ENCODE measurements around the gene SLC44A3.

The SLC44A3 gene

GRCh38 chr1:94856004-94856403 is 35.8 kb downstream of the SLC44A3 start:
- Histone ChIP-seq H3K4me3 (ENCODE audit: low read depth, low read length) (no peak overlapping the region), H3K36me3 (ENCODE audit: insufficient read depth, low read length) (no peaks in the 10 kb centered on the region), H3K27me3 (ENCODE audit: insufficient read depth, low read length) (no peaks in the 10 kb centered on the region), H3K27ac (ENCODE audit: low read depth, low read length) (no peak overlapping the region), H3K4me1 (ENCODE audit: control insufficient read depth, insufficient read depth, low read length, unreplicated experiment) (peaks cover 12% of the 10 kb centered on the region), H2AFZ (ENCODE audit: low read length, unreplicated experiment) (no peak overlapping the region), H3K79me2 (ENCODE audit: control insufficient read depth, insufficient read depth, low read length, unreplicated experiment) (no peaks in the 10 kb centered on the region)

GRCh38 chr1:94856868-94857267 is 36.7 kb downstream of the SLC44A3 start:
- Histone ChIP-seq H3K27me3 (ENCODE audit: insufficient read depth, low read length) (no peaks in the 10 kb centered on the region), H3K79me2 (ENCODE audit: control insufficient read depth, insufficient read depth, low read length, unreplicated experiment) (no peaks in the 10 kb centered on the region), H3K27ac (ENCODE audit: low read depth, low read length) (no peak overlapping the region), H3K4me3 (ENCODE audit: low read depth, low read length) (no peak overlapping the region), H3K36me3 (ENCODE audit: insufficient read depth, low read length) (no peaks in the 10 kb centered on the region), H2AFZ (ENCODE audit: low read length, unreplicated experiment) (no peak overlapping the region), H3K4me1 (ENCODE audit: control insufficient read depth, insufficient read depth, low read length, unreplicated experiment) (peaks cover 12% of the 10 kb centered on the region)

GRCh38 chr1:94858276-94858675 is 38.1 kb downstream of the SLC44A3 start:
- Histone ChIP-seq H3K36me3 (ENCODE audit: insufficient read depth, low read length) (no peaks in the 10 kb centered on the region), H3K79me2 (ENCODE audit: control insufficient read depth, insufficient read depth, low read length, unreplicated experiment) (no peaks in the 10 kb centered on the region), H3K27me3 (ENCODE audit: insufficient read depth, low read length) (no peaks in the 10 kb centered on the region), H3K4me3 (ENCODE audit: low read depth, low read length) (no peak overlapping the region), H2AFZ (ENCODE audit: low read length, unreplicated experiment) (no peak overlapping the region), H3K4me1 (ENCODE audit: control insufficient read depth, insufficient read depth, low read length, unreplicated experiment) (peaks cover 21% of the 10 kb centered on the region), H3K27ac (ENCODE audit: low read depth, low read length) (no peak overlapping the region)

- Histone ChIP-seq H3K36me3 (ENCODE audit: insufficient read depth, low read length) (no peaks in the 10 kb centered on the region), H3K27me3 (ENCODE audit: insufficient read depth, low read length) (no peaks in the 10 kb centered on the region), H2AFZ (ENCODE audit: low read length, unreplicated experiment) (no peak overlapping the region), H3K4me3 (ENCODE audit: low read depth, low read length) (no peak overlapping the region), H3K27ac (ENCODE audit: low read depth, low read length) (no peak overlapping the region), H3K4me1 (ENCODE audit: control insufficient read depth, insufficient read depth, low read length, unreplicated experiment) (peaks cover 26% of the 10 kb centered on the region), H3K79me2 (ENCODE audit: control insufficient read depth, insufficient read depth, low read length, unreplicated experiment) (no peaks in the 10 kb centered on the region)
These were observed 39.0 kb downstream of the SLC44A3 start for GRCh38 chr1:94859174-94859573.

- Histone ChIP-seq H3K4me1 (ENCODE audit: control insufficient read depth, insufficient read depth, low read length, unreplicated experiment) (peaks cover 40% of the 10 kb centered on the region), H3K79me2 (ENCODE audit: control insufficient read depth, insufficient read depth, low read length, unreplicated experiment) (no peaks in the 10 kb centered on the region), H3K36me3 (ENCODE audit: insufficient read depth, low read length) (no peaks in the 10 kb centered on the region), H2AFZ (ENCODE audit: low read length, unreplicated experiment) (no peak overlapping the region), H3K27me3 (ENCODE audit: insufficient read depth, low read length) (no peaks in the 10 kb centered on the region), H3K4me3 (ENCODE audit: low read depth, low read length) (no peak overlapping the region), H3K27ac (ENCODE audit: low read depth, low read length) (peak overlapping the region; percentile 96)
These were observed 42.6 kb downstream of the SLC44A3 start for GRCh38 chr1:94862718-94863117.

GRCh38 chr1:94863297-94863911 is 43.2 kb downstream of the SLC44A3 start:
- no peaks in the 10 kb centered on the region for H3K27me3 ChIP-seq (ENCODE audit: insufficient read depth, low read length)
- no peaks in the 10 kb centered on the region for H3K79me2 ChIP-seq (ENCODE audit: control insufficient read depth, insufficient read depth, low read length, unreplicated experiment)
- H2AFZ ChIP-seq (ENCODE audit: low read length, unreplicated experiment) = peak overlapping the region; percentile 73
- H3K4me3 ChIP-seq (ENCODE audit: low read depth, low read length) = peak overlapping the region; percentile 61
- no peaks in the 10 kb centered on the region for H3K36me3 ChIP-seq (ENCODE audit: insufficient read depth, low read length)
- H3K27ac ChIP-seq (ENCODE audit: low read depth, low read length) = peak overlapping the region; percentile 96
- peaks cover 40% of the 10 kb centered on the region for H3K4me1 ChIP-seq (ENCODE audit: control insufficient read depth, insufficient read depth, low read length, unreplicated experiment)

DNA sequence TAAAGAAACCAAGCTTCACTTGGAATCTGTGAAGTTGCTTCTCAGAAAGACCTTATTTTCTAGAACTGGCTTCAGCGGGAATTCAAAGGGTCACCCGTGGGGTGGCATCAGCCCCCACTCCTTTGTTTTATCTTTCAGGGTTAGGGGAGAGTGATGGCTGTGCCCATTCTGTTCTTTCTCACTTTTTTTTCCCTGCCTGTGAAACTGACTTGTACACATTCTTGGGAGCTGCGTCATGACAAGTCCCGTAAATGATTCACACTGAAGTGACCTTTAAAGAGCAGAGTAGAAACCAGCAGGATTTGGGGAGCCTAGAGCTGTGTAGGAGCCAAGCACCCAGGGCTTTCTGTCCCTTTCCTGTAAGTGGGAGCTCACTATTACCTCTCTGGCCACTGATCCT is 43.8 kb downstream of the SLC44A3 start:
- Histone ChIP-seq H3K27me3 (ENCODE audit: insufficient read depth, low read length) (no peaks in the 10 kb centered on the region), H3K4me3 (ENCODE audit: low read depth, low read length) (peak overlapping the region; percentile 61), H3K27ac (ENCODE audit: low read depth, low read length) (peak overlapping the region; percentile 96), H3K36me3 (ENCODE audit: insufficient read depth, low read length) (no peaks in the 10 kb centered on the region), H3K79me2 (ENCODE audit: control insufficient read depth, insufficient read depth, low read length, unreplicated experiment) (no peaks in the 10 kb centered on the region), H3K4me1 (ENCODE audit: control insufficient read depth, insufficient read depth, low read length, unreplicated experiment) (peaks cover 40% of the 10 kb centered on the region), H2AFZ (ENCODE audit: low read length, unreplicated experiment) (peak overlapping the region; percentile 73)

DNA sequence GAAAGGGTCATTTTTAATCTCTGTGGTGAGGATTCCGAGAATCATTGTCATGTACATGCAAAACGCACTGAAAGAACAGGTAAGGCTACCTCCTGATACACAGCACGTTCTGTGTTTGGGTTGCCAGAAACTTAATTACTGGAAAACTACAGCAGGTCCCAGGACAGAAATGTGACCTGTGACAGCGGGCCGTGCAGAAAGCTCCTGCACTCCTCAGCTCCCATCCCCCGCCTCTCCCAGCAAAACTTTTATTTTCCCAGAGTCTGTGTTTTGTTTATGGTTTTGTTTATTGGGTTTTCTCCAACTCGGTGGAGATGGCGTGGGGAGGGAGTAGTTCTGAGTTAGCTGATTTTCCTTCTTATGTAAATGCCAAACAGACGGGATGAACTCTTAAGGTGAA is 44.7 kb downstream of the SLC44A3 start:
- Histone ChIP-seq H3K36me3 (ENCODE audit: insufficient read depth, low read length) (no peaks in the 10 kb centered on the region), H3K4me3 (ENCODE audit: low read depth, low read length) (peak overlapping the region; percentile 61), H3K27me3 (ENCODE audit: insufficient read depth, low read length) (no peaks in the 10 kb centered on the region), H3K27ac (ENCODE audit: low read depth, low read length) (peak overlapping the region; percentile 96), H3K4me1 (ENCODE audit: control insufficient read depth, insufficient read depth, low read length, unreplicated experiment) (peaks cover 40% of the 10 kb centered on the region), H3K79me2 (ENCODE audit: control insufficient read depth, insufficient read depth, low read length, unreplicated experiment) (no peaks in the 10 kb centered on the region), H2AFZ (ENCODE audit: low read length, unreplicated experiment) (peak overlapping the region; percentile 16)

- no peak overlapping the region for H3K4me3 ChIP-seq (ENCODE audit: low read depth, low read length)
- H3K4me1 ChIP-seq (ENCODE audit: control insufficient read depth, insufficient read depth, low read length, unreplicated experiment) = peaks cover 40% of the 10 kb centered on the region
- no peaks in the 10 kb centered on the region for H3K36me3 ChIP-seq (ENCODE audit: insufficient read depth, low read length)
- no peaks in the 10 kb centered on the region for H3K79me2 ChIP-seq (ENCODE audit: control insufficient read depth, insufficient read depth, low read length, unreplicated experiment)
- no peaks in the 10 kb centered on the region for H3K27me3 ChIP-seq (ENCODE audit: insufficient read depth, low read length)
- H2AFZ ChIP-seq (ENCODE audit: low read length, unreplicated experiment) = peak overlapping the region; percentile 16
- peak overlapping the region; percentile 96 for H3K27ac ChIP-seq (ENCODE audit: low read depth, low read length)
These were observed 45.2 kb downstream of the SLC44A3 start for GRCh38 chr1:94865360-94865759.

DNA sequence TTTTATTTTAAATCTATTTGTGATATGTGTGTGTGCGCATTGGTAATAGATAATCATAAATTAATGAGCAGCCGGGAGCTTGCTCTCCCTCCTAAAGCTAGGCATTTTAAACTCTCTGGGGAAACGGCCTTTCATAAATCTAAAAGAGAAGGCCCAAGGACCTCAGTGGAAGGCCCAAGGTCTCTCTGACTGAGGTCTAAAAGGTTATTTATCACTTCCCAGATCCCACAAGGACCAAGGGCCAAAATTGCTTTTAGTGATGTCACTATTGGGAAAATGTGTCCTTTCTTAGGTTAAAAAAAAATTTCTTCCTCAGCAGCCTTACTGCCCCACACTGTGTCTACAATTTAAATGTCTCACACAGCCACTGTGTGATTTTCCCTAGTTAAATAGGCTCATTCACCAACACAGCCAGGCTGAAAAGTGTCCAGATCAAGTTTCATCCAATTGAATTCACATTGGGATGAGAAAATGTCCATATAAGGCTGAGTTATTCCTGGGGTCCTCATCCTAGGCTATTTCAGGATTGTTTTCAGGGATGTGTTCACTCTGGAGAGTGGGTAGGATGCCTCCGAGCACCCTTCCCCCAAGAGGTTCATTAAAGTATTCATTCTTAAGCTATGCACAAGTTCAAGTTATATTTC is 46.1 kb downstream of the SLC44A3 start:
- no peak overlapping the region for H3K4me3 ChIP-seq (ENCODE audit: low read depth, low read length)
- H3K27me3 ChIP-seq (ENCODE audit: insufficient read depth, low read length) = no peaks in the 10 kb centered on the region
- H2AFZ ChIP-seq (ENCODE audit: low read length, unreplicated experiment) = peak overlapping the region; percentile 57
- H3K4me1 ChIP-seq (ENCODE audit: control insufficient read depth, insufficient read depth, low read length, unreplicated experiment) = peaks cover 40% of the 10 kb centered on the region
- peak overlapping the region; percentile 10; the same call in 1 of the 2 replicates for H3K27ac ChIP-seq (ENCODE audit: low read depth, low read length)
- H3K36me3 ChIP-seq (ENCODE audit: insufficient read depth, low read length) = no peaks in the 10 kb centered on the region
- H3K79me2 ChIP-seq (ENCODE audit: control insufficient read depth, insufficient read depth, low read length, unreplicated experiment) = no peaks in the 10 kb centered on the region

DNA sequence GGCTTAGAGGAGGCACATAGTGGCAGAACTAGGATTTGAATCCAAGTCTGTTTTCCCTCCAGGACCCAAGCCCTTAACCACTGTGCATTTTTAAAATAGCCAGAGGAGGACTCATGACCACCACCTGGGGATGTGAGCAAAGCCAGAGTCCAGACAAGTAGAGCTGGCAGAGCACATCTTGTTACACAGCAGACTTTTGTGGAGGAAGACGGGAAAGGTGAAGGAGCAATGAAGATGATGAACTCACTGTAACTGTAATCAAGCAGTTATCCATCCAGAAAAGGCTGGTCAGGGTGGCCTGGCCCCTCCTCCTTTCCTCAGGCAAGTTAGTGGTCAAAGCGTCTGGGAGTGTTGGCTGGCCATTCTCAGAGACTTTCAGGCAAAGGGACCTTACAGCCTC is 50.9 kb downstream of the SLC44A3 start:
- Histone ChIP-seq H3K4me3 (ENCODE audit: low read depth, low read length) (no peak overlapping the region), H3K4me1 (ENCODE audit: control insufficient read depth, insufficient read depth, low read length, unreplicated experiment) (peaks cover 8% of the 10 kb centered on the region), H2AFZ (ENCODE audit: low read length, unreplicated experiment) (no peak overlapping the region), H3K27me3 (ENCODE audit: insufficient read depth, low read length) (no peaks in the 10 kb centered on the region), H3K79me2 (ENCODE audit: control insufficient read depth, insufficient read depth, low read length, unreplicated experiment) (no peaks in the 10 kb centered on the region), H3K36me3 (ENCODE audit: insufficient read depth, low read length) (no peaks in the 10 kb centered on the region), H3K27ac (ENCODE audit: low read depth, low read length) (no peak overlapping the region)
